ENCODE data around the gene P2RY10.

Gene P2RY10, protein sequence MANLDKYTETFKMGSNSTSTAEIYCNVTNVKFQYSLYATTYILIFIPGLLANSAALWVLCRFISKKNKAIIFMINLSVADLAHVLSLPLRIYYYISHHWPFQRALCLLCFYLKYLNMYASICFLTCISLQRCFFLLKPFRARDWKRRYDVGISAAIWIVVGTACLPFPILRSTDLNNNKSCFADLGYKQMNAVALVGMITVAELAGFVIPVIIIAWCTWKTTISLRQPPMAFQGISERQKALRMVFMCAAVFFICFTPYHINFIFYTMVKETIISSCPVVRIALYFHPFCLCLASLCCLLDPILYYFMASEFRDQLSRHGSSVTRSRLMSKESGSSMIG

DNA sequence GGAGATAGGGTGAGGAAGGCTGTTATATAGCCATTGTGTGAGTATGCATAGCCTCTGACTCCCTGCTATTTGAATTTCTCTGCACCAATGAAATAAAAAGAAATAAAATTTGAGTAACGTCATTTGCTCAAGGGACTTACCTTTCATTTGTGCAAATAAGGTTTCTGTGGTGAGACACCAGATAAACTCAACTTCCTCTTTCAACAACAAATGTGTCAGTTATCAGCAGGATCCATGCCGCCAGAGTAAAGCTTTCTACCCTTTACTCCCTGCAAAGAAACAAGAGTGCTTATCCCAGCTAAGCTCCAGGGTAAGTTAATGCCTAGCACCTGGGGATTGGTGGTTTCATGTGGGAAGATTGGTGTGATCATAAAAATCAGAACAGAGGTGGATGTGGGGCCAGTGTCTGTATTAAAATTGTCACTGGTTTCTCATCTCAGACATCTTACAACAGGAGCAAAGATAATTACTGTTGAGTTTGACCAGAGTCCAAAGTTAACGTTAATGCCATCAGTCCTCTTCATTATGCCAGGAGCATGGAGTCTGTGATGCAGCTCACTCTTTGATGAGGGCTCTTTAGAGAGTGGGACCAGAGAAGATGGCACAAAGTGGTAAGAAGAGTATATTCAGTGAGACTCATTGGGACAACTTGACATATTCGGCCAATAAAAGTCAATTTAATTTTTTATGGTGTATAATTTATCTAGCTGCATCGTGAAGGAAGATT lies at the start of gene P2RY10:
Gene P2RY10 (plus strand): TSS at position 206 of the 727 bp plus-strand sequence. CDS start 15,130 bp downstream, outside the sequence.
- TF ChIP-seq, protein P1, sequence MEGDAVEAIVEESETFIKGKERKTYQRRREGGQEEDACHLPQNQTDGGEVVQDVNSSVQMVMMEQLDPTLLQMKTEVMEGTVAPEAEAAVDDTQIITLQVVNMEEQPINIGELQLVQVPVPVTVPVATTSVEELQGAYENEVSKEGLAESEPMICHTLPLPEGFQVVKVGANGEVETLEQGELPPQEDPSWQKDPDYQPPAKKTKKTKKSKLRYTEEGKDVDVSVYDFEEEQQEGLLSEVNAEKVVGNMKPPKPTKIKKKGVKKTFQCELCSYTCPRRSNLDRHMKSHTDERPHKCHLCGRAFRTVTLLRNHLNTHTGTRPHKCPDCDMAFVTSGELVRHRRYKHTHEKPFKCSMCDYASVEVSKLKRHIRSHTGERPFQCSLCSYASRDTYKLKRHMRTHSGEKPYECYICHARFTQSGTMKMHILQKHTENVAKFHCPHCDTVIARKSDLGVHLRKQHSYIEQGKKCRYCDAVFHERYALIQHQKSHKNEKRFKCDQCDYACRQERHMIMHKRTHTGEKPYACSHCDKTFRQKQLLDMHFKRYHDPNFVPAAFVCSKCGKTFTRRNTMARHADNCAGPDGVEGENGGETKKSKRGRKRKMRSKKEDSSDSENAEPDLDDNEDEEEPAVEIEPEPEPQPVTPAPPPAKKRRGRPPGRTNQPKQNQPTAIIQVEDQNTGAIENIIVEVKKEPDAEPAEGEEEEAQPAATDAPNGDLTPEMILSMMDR (IDR thresholded peaks at IDR 0.05; ENCODE audit: insufficient read depth, low read length, missing control alignments), result no peak
- no peak for DNase-seq (ENCODE audit: low read depth, low spot score)

DNA sequence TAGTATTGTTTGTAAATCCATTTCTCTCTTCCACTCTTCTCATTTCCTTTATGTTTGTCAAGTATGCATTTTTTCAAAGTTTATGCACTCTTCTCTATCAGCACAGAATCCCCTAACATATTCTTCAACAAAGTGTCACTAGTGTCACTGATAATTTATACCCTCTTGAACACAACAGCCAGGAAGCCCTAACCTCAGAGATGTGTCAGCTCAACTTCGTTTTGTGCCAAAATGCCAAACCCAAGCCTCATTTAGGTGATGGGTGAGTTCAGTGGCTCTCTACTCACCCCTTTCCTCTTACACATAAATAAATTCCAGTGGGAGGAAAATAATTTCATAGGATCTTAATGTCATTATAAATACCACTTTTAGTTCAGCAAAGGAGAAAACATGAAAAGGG lies 22.4 kb upstream of the P2RY10 start:
- TF ChIP-seq, protein P1 (IDR thresholded peaks at IDR 0.05; ENCODE audit: insufficient read depth, low read length, missing control alignments), result no peak
- CTCF ChIA-PET, result no interaction called here
- H3K4me3 ChIP-seq (ENCODE audit: low read depth, low read length), result no peak overlapping the region
- POLR2A ChIA-PET, result no interaction called here
- no peak for DNase-seq (ENCODE audit: low read depth, low spot score)

More for the DNA sequence above, at the start of gene P2RY10:
- no peak within 1 kb of the TSS for H3K4me3 ChIP-seq (ENCODE audit: low read depth, low read length)
- ChIA-PET POLR2A (no interaction called here), CTCF (no interaction called here)

DNA sequence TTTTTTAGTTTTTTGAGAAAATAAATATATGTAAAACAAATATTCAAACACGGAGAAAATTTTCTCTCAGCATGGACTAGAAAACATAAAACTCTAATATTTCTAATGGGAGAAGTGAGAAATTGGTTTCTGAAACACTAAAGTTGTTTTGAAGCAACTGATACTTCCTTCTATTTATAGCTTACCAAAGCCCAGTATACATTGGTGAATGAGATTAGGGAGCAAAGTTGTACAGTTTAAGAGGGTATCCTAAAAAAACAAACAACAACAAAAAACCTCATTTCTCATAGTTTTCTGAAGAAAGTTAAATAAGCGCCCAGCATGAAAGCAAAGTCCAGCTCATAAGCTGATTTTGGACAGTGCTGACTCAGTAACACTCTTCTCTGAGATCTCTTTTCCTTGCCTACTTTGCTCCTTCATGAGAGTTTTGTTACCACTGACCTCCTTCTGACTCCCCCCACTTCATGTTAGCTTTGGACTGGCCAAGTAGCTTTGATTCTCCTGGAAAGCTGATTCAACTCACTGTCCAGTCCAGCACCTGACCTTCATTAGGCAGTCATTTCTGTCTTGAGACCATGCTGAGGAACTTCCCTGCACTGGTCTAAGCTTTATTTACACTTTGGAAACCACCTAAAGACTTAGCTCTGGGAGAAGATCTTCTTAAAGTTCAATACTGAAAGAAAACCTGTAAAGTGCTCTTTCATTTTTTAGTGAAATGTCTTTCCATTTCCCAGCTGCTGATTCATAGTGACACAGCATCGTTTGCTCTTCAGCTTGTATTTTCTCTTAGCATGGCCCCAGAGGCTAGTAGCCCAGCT lies 21.8 kb upstream of the P2RY10 start:
- DNase-seq (ENCODE audit: low read depth, low spot score), result no peak
- H3K4me3 ChIP-seq (ENCODE audit: low read depth, low read length), result no peak overlapping the region
- ChIA-PET POLR2A (no interaction called here), CTCF (no interaction called here)
- TF ChIP-seq, protein P1 (IDR thresholded peaks at IDR 0.05; ENCODE audit: insufficient read depth, low read length, missing control alignments), result no peak

DNA sequence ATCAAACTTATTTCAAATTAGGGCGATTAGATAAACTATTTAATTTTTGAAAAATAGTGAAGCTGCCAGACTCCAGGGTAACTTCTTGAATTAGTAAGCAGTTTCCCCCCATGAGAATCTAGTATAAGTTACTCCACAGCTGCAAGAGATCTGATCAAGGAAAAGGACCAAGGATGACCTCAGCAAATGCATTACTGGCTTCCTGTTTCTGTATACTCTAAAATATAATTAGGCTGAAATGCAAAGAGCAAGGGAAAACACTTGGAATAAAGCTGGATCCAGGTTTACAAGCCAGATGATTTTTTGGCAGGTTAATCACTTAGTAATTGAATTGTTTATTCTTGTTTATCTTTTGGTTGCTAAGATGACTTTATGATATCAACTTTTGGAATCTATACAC lies 13.4 kb upstream of the P2RY10 start:
- H3K4me3 ChIP-seq (ENCODE audit: low read depth, low read length), result no peak overlapping the region
- ChIA-PET POLR2A (no interaction called here), CTCF (no interaction called here)
- DNase-seq (ENCODE audit: low read depth, low spot score), result no peak
- TF ChIP-seq, protein P1 (IDR thresholded peaks at IDR 0.05; ENCODE audit: insufficient read depth, low read length, missing control alignments), result no peak

DNA sequence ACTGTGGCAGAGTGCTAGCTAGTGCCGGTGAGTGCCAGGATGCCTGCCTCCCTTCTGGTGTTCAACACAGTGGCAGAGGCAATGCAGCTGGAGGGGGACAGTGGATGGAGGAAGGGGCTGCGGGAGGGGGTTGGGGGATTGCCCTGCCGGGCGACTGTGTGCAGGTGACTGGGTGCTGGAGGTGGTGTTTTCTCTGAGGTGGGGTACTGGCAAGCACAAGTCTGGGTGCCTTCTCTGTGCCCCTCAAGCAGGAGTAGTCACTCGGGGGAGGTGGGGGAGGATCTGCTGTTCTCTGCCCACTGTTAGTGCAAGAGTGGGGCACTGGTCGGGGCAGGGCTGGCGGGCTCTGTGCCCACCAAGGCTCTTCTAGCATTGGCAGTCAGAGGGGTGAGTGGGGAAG lies 10.3 kb upstream of the P2RY10 start:
- no peak overlapping the region for H3K4me3 ChIP-seq (ENCODE audit: low read depth, low read length)
- CTCF ChIA-PET, result no interaction called here
- TF ChIP-seq, protein P1 (IDR thresholded peaks at IDR 0.05; ENCODE audit: insufficient read depth, low read length, missing control alignments), result no peak
- no peak for DNase-seq (ENCODE audit: low read depth, low spot score)
- POLR2A ChIA-PET, result no interaction called here

GRCh38 chrX:78944351-78944750 lies 840 bp upstream of the P2RY10 start:
- no peak for DNase-seq (ENCODE audit: low read depth, low spot score)
- ChIA-PET POLR2A (no interaction called here), CTCF (no interaction called here)
- TF ChIP-seq, protein P1 (IDR thresholded peaks at IDR 0.05; ENCODE audit: insufficient read depth, low read length, missing control alignments), result no peak
- H3K4me3 ChIP-seq (ENCODE audit: low read depth, low read length), result no peak overlapping the region
